D721Med (cell line): ENCODE measurements around the gene CYREN.

Experiments used
- DNase-seq: peaks from one replicate; pipeline ENCODE4 v3.0.0; 2011; ENCODE audit warnings: low spot score; ENCODE audit not compliant: insufficient read length
- FAIRE-seq: peaks from 2 replicates; lab custom pipeline; 2011; peaks lifted over from hg19 to GRCh38; lab: Jason Lieb, UNC
- TF ChIP-seq, protein P1 (sequence below): IDR thresholded peaks from 2 replicates; pipeline ENCODE4 v1.5.1; 2012; ENCODE audit warnings: mild to moderate bottlenecking, control low read depth; ENCODE audit not compliant: insufficient read depth; ENCODE audit errors: missing control alignments

The CYREN gene

DNA sequence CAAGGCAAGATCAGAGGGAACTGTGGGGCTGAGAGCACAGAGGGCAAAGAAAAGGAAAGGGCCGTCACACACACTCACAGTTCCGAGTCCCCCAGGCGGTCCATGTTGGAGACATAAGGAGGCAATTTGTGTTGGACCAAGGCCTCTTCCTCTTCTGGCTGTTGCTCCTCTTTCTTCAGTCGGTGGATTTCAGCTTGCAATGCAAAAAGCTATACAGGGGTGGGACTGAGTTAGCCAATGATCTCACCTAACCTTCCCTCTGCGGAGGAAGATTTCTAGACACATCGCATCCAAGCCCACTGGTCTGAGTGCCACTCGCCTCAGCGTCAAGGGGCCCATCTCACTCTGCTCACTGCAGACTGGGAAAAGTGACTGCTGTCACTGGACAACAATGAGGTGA, 35.3 kb upstream of the CYREN start:
- DNase-seq (no peak), FAIRE-seq (no peak)
- TF ChIP-seq, protein P1, sequence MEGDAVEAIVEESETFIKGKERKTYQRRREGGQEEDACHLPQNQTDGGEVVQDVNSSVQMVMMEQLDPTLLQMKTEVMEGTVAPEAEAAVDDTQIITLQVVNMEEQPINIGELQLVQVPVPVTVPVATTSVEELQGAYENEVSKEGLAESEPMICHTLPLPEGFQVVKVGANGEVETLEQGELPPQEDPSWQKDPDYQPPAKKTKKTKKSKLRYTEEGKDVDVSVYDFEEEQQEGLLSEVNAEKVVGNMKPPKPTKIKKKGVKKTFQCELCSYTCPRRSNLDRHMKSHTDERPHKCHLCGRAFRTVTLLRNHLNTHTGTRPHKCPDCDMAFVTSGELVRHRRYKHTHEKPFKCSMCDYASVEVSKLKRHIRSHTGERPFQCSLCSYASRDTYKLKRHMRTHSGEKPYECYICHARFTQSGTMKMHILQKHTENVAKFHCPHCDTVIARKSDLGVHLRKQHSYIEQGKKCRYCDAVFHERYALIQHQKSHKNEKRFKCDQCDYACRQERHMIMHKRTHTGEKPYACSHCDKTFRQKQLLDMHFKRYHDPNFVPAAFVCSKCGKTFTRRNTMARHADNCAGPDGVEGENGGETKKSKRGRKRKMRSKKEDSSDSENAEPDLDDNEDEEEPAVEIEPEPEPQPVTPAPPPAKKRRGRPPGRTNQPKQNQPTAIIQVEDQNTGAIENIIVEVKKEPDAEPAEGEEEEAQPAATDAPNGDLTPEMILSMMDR, result no peak

DNA sequence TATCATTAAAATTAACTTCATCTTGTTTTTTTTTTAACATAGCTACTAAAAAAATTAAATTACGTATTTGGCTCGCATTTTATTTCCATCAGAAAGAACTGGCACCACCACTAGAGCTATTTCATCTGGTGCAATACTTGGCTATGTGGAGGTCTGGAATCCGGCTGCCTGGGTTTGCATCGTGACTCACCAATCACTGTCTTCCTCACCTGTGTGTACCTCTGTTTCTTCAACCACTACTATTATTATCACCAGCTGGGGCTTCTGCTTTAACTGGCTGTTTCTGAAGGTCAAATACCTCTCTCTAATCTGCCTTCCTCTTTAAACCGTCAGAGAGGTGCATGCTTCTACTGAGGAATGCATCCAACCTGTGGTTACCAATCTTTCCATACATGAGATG, 34.4 kb upstream of the CYREN start:
- FAIRE-seq (no peak), DNase-seq (no peak)
- TF ChIP-seq, protein P1, result no peak

DNA sequence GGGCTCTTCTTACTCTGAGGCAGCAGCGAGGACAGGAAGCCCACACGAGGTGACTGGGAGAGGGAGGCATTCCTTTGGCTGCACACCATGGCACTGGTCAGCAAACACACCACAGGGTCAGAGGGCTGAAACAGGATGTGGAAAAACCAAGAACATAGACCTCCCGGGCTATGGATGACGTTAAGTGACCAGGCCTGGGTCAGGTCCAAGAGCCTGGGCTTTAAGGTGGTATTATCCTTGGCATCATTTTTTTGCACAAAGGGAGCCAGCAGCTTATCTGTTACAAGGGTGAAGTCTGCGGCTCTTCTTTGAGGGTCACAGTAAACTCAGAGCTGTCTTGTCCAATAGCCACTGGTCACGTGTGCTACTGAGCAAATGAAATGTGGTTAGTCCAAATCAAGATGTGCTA, 33.8 kb upstream of the CYREN start:
- FAIRE-seq (no peak), DNase-seq (no peak)
- TF ChIP-seq, protein P1, result no peak

DNA sequence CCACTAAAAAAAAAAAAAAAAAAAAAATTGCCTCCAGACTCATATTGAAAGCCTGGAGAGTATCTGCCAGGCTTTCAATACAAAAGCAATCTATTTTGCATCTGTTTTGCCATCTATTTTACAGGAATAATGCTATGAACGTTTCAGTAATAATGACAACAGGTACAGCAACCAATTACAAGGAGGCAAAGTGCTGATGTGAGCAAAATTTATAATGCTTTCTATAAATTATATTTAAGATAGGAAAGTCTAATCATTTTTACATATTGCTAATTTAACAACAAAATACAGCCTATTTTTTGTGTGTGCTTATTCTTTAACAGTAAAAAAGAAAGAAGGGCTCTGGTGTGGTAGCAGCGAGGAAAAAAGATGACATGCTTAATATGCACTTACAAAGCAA, 30.8 kb upstream of the CYREN start:
- FAIRE-seq, result no peak
- DNase-seq, result no peak
- TF ChIP-seq, protein P1, result no peak

DNA sequence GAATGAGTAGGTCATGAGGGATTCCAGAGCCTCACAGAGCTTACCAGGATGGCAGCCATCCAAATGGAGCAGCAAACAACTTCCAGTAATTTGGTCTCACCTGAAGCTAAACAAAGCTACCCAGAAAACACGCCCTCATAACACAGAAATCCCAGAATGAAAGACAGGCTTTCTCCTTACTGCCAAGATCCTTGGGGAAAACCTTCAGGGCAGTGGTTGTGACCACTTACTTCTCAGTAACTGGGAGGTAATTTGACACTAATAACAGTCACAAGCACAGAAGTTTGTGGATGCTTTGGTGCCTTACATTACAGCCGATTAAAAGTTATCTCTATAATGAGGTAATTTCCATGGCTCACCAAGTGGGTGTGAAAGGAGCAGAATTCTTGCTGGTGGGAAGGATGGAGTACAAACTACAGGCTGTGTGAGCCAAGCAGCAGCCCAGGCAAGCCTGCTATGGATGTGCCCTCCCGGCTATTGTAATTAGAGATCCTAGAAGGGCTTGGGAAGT, 30.4 kb upstream of the CYREN start:
- FAIRE-seq (no peak), DNase-seq (no peak)
- TF ChIP-seq, protein P1, result no peak

DNA sequence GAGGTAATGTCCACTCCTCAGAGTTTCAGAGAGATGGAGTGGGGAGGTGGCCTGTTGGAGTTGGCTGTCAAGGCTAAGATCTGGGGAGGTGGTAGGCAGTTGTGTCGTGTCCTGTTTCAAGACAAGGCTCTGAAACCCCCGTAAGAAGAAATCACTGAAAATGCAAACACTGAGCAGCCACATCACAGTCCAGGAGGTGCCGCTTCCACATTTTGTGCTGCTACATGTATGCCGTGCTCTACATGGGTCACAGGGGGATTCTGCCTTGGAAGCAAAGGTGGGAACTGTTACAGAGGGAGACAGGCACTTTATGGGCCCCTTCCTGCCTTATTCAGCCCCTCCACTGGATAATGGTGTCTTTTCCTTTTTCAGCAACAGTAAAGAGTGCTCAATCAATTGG, 28.9 kb upstream of the CYREN start:
- FAIRE-seq (no peak), DNase-seq (no peak)
- TF ChIP-seq, protein P1, result no peak

DNA sequence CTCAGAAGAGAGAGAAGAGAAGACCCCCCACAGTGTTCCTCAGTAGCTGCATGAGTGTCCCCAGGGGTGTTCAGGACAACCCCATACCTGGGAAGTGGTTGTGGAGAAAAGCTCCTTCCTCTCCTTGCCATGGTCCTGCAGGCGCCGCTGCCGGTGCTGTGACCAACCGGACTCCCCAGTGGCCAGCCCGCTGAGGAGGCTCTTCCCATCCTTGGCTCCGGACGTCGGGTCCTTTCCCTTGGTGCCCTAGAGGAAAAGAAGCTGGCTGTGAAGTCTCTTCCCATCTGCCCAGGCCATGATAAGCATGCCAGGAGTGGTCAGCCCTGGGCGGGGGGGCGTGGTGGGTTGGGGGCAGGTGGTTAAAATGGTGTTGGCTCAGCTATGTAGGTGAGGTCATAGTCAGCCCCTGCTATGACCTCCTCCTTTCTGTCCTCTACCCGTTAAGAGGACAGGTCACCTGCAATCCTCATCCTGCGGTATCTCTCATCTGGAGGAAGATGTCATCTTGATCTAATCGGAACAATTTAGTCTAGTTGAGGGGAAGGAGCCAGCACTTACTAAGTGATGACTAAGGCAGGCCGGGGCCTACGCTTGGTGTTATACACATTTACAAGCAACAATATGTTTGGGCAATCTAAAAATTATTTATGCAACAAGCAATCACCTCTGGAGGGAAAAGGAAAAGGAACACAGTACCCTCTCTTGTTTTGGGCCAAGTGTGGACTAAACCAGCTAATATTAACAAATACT, 27.6 kb upstream of the CYREN start:
- no peak for DNase-seq
- TF ChIP-seq, protein P1, result no peak
- FAIRE-seq, result no peak
